ENCODE data around the gene ADGRB2. TPM values are rescaled to one million over a fixed set of nuclear protein-coding genes. Genes with fewer than 3 reads are reported as not detected.

Gene ADGRB2
- total RNA-seq, 1 experiment from 2014 or later = 10.9 TPM

DNA sequence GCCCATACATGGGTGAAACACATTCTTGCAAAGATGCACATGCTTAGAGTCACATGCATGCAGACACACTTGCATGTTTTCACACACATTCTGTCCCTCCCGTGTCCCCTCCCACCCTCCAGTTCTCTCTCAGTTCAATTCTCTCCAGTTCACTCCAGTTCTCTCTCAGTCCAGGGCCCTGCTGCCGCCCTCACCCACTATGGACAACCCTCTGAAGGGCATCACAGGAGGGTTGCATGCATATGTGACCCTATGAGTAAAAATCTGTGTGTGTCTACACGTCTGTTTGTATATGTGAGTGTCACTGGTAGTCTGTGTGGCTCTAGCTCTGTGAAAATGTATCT is 21.8 kb upstream of the ADGRB2 start:
- no peak overlapping the region for H2BK5ac ChIP-seq (ENCODE audit: insufficient read length, low read length)
- H2BK20ac ChIP-seq (ENCODE audit: low read depth, low read length, poor library complexity, severe bottlenecking) = no peak overlapping the region
- peaks cover 9% of the 10 kb centered on the region; the same call in 1 of the 2 replicates for H3K4me1 ChIP-seq (ENCODE audit: insufficient read depth, low read length)
- no peak overlapping the region for H3K23ac ChIP-seq (ENCODE audit: insufficient read length, low read depth, low read length)
- Mint-ChIP-seq H3K27ac (no peak overlapping the region), H3K9me3 (no peaks in the 10 kb centered on the region), H3K36me3 (ENCODE audit: insufficient read depth in 1 of 3, low read depth in 3 of 3) (no peaks in the 10 kb centered on the region), H3K4me3 (no peak overlapping the region), H3K4me1 (peaks cover 29 to 40% of the 10 kb centered on the region in 2 experiments), H3K27me3 (ENCODE audit: low read depth) (no peaks in the 10 kb centered on the region; the same call in 1 of the 2 replicates)
- no peaks in the 10 kb centered on the region for H3K79me2 ChIP-seq (ENCODE audit: insufficient read depth, low read length)
- H4K91ac ChIP-seq (ENCODE audit: insufficient read length, low read depth, low read length) = no peak overlapping the region
- no peak overlapping the region for H3K4ac ChIP-seq (ENCODE audit: low read depth, low read length)
- H2BK12ac ChIP-seq (ENCODE audit: insufficient read length, low read depth, low read length) = no peak overlapping the region
- no peak overlapping the region for H3K18ac ChIP-seq (ENCODE audit: insufficient read length, low read depth, low read length)
- no peak for DNase-seq
- H3K9ac ChIP-seq (ENCODE audit: extremely low read depth, insufficient read length, low read length) = no peak overlapping the region
- H4K20me1 ChIP-seq (ENCODE audit: control insufficient read depth, insufficient read depth, insufficient read length) = no peaks in the 10 kb centered on the region
- no peak overlapping the region for H3T11ph ChIP-seq (ENCODE audit: low read length)
- H3K4me2 ChIP-seq (ENCODE audit: insufficient read depth, insufficient read length, low read length) = no peak overlapping the region
- H3K56ac ChIP-seq (ENCODE audit: insufficient read length, low read depth, low read length) = no peak overlapping the region
- H2AK5ac ChIP-seq (ENCODE audit: insufficient read length, low read length) = no peak overlapping the region
- H2BK120ac ChIP-seq (ENCODE audit: low read depth, low read length, poor library complexity, severe bottlenecking) = no peak overlapping the region
- H3K27me3 ChIP-seq (ENCODE audit: insufficient read depth, low read length) = no peaks in the 10 kb centered on the region
- H2BK15ac ChIP-seq (ENCODE audit: low read depth, low read length) = no peak overlapping the region
- H4K5ac ChIP-seq (ENCODE audit: insufficient read length, low read depth, low read length) = no peak overlapping the region
- no peaks in the 10 kb centered on the region for H3K9me3 ChIP-seq (ENCODE audit: control insufficient read depth, low read depth, low read length)
- no peak overlapping the region for H3K14ac ChIP-seq (ENCODE audit: insufficient read depth, low read length)
- H3K27ac ChIP-seq (ENCODE audit: insufficient read length, low read depth, low read length) = no peak overlapping the region
- no peak overlapping the region for H4K8ac ChIP-seq (replicated peaks; ENCODE audit: insufficient read length, low read depth, low read length)
- TF ChIP-seq, protein P1, sequence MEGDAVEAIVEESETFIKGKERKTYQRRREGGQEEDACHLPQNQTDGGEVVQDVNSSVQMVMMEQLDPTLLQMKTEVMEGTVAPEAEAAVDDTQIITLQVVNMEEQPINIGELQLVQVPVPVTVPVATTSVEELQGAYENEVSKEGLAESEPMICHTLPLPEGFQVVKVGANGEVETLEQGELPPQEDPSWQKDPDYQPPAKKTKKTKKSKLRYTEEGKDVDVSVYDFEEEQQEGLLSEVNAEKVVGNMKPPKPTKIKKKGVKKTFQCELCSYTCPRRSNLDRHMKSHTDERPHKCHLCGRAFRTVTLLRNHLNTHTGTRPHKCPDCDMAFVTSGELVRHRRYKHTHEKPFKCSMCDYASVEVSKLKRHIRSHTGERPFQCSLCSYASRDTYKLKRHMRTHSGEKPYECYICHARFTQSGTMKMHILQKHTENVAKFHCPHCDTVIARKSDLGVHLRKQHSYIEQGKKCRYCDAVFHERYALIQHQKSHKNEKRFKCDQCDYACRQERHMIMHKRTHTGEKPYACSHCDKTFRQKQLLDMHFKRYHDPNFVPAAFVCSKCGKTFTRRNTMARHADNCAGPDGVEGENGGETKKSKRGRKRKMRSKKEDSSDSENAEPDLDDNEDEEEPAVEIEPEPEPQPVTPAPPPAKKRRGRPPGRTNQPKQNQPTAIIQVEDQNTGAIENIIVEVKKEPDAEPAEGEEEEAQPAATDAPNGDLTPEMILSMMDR (conservative IDR thresholded peaks at IDR 0.05) = no peak
- H3K23me2 ChIP-seq (ENCODE audit: insufficient read length, low read depth, low read length, poor library complexity, severe bottlenecking) = peaks cover 6% of the 10 kb centered on the region
- H2AFZ ChIP-seq (ENCODE audit: low read length) = no peak overlapping the region
- no CpG with 5 or more reads among the region's 3 CpGs for WGBS (ENCODE audit: extremely low coverage, insufficient read length, low lambda C conversion rate)
- no peaks in the 10 kb centered on the region for H3K79me1 ChIP-seq (ENCODE audit: insufficient read depth, low read depth, low read length, poor library complexity, severe bottlenecking)
